Muscle of arm (tissue), 12 donors: ENCODE data around the gene NUFIP1. TPM values are rescaled to one million over a fixed set of nuclear protein-coding genes. Genes with fewer than 3 reads are reported as not detected.

Experiments used
- polyA plus RNA-seq, 12 donors: library from polyadenylated mRNA; unstranded; fragments of 120-200 nt; gene quantifications; one replicate each; pipeline ENCODE4 v1.2.1, GENCODE V29; 2013; ENCODE audit not compliant: insufficient read length in 12 of 12

NUFIP1 gene
- polyA plus RNA-seq, 12 donors = 8.1 to 10.8 (median 9.0) TPM; not detected in 1

Other genes starting within 250 kb of the NUFIP1 start
- gene GPALPP1, start 67 bp upstream of the NUFIP1 start, polyA plus RNA-seq = 10 to 100 TPM in 11 of 12 donors, not detected in 1; 24.0 to 45.9 (median 31.7) TPM
- gene GTF2F2, start 131.0 kb upstream of the NUFIP1 start, polyA plus RNA-seq = 10 to 100 TPM in 10 of 12 donors, 1 to 10 TPM in 1, not detected in 1; 8.9 to 22.8 (median 19.7) TPM
- under 1 TPM in 7 of 12 donors, not detected in 5; 0.07 to 0.26 (median 0.16) TPM for gene KCTD4, start 211.6 kb upstream of the NUFIP1 start, polyA plus RNA-seq